ENCODE measurements around the gene ZNF280B.

DNA sequence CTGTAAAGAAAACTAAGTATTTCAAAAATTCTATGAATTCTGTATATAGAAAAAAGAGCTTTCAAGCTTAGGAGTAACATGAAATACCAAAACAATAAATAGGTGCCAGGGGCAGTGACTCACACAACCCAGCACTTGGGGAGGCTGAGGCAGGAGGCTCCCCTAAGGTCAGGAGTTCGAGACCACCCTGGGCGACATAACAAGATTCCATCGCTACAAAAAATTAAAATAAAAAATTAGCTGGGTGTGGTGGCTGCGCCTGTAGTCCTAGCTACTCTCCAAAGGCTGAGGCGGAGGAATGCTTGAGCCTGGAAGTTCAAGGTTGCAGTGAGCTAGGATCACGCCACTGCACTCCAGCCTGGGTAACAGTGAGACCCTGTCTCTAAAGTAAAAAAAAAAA, 21.5 kb downstream of the ZNF280B start:
- no peak for TF ChIP-seq EZH2 (IDR thresholded peaks at IDR 0.05; ENCODE audit: borderline replicate concordance, low read depth, low read length, poor library complexity, severe bottlenecking)
- TF ChIP-seq, protein P1, sequence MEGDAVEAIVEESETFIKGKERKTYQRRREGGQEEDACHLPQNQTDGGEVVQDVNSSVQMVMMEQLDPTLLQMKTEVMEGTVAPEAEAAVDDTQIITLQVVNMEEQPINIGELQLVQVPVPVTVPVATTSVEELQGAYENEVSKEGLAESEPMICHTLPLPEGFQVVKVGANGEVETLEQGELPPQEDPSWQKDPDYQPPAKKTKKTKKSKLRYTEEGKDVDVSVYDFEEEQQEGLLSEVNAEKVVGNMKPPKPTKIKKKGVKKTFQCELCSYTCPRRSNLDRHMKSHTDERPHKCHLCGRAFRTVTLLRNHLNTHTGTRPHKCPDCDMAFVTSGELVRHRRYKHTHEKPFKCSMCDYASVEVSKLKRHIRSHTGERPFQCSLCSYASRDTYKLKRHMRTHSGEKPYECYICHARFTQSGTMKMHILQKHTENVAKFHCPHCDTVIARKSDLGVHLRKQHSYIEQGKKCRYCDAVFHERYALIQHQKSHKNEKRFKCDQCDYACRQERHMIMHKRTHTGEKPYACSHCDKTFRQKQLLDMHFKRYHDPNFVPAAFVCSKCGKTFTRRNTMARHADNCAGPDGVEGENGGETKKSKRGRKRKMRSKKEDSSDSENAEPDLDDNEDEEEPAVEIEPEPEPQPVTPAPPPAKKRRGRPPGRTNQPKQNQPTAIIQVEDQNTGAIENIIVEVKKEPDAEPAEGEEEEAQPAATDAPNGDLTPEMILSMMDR (conservative IDR thresholded peaks at IDR 0.05; ENCODE audit: low read depth, low read length) = no peak

Data from A673 (cell line).